CD4-positive, alpha-beta T cell treated with Interleukin-10 for 1 hour (primary cell): ENCODE data around the gene ZDHHC20.
"Not testable (repeated sequence)": the region's sequence is repeated elsewhere in the genome, so short reads cannot be mapped to it uniquely, and the experiment has no call there.

ENCODE experiments used
- DNase-seq: peaks from one replicate; pipeline ENCODE4 v3.0.0-alpha.2; 2020

The ZDHHC20 gene

DNA sequence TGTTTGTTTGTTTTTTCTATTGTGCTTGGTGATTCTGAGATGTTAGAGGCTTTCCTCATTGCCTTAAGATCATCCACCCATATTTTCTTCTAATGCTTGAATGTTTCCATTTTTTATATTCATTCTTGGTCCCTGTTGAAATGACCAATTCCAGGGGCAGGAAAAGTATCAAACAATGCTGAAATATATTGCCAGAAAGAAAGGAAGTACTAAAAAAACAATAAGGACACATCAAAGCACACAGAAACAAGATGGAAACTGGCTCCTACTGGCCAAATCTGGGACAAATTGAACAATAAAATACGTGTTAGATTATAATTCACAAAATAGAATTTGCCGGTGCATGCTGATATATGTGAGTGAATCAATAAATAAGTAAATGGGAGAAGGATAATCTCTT, 23.9 kb downstream of the ZDHHC20 start:
- no peak for DNase-seq

- no peak for DNase-seq
These were observed 24.5 kb downstream of the ZDHHC20 start for GRCh38 chr13:21434588-21434987.

- DNase-seq, result no peak
These were observed 29.9 kb downstream of the ZDHHC20 start for GRCh38 chr13:21429211-21429610.

DNA sequence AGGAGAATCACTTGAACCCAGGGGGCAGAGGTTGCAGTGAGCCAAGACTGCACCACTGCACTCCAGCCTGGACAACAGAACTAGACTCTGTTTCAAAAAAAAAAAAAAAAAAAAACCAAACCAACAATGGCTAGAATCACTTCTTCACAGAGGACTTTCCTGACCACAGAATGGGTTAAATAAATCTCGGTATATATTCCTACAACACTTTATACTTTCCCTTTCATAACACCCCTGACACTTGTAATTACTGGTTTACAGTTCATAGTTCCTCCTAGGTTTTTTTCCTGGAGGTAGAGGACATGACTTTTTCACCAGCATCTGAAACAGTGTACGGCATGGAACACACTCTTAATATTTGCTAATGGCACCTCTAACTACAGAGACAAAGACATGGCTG, 31.4 kb downstream of the ZDHHC20 start:
- no peak for DNase-seq

- DNase-seq, result no peak
These were observed 32.9 kb downstream of the ZDHHC20 start for GRCh38 chr13:21426238-21426637.

DNA sequence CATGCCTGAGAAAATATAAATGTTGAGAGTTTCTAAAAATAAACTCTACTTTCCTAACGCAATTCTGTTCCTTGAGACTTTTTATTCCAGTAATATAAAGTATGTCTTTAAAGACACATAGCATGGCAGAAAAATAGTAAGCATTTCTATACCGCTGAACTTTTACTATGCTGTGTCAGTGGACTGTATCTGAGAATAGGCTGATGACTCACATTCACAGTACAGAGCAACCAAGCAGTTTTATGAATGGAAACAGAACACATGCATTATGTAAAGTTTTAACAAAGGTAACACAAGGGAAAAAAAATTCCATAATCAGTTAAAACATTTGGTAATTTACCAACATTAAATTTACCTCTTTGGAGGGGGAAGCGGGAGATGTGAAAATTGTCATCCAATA, 38.4 kb downstream of the ZDHHC20 start:
- DNase-seq, result no peak

GRCh38 chr13:21413013-21413412, 46.1 kb downstream of the ZDHHC20 start:
- no peak for DNase-seq

- DNase-seq, result not testable (repeated sequence)
These were observed 48.6 kb downstream of the ZDHHC20 start for GRCh38 chr13:21410453-21410852.

DNA sequence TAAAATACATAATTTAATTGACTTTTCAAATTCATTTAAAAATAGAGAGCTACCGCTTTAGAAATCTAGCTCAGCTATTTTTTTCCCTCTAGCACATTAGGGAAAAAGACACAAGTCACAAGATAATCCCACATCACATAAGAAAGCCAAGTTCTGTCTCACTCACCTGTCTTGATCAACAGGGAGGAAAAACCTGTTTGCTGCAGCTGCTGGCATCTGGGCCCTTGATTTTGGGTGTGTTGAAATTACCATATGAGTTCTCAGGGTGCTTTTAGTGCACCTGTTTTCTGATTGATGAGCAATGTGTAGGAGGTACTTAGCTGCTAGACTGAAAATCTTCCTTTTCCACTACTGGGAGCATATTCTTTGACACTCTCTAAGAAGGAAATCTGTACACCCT, 53.8 kb downstream of the ZDHHC20 start:
- DNase-seq, result no peak

- DNase-seq, result no peak
These were observed 56.4 kb downstream of the ZDHHC20 start for GRCh38 chr13:21402586-21403307.

DNA sequence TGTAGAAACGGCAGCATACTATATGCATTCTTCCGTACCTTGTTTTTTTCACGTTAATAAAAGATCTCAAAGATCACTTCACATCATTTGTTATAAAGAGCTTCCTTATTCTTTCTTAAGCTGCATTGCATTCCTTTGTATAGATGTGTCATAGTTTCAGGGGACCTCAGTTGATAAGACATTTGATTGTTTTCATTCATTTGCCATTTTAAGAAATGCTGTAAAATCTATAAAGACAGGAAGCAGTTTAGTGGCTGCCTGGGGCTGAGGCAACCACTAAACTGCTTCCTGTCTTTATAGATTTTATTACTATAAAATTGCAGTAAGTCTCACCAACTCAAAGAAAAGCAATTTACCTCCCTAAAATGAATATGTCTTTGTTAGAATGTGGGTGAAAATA, 59.4 kb downstream of the ZDHHC20 start:
- peak; percentile 16 for DNase-seq

GRCh38 chr13:21395953-21396352, 63.1 kb downstream of the ZDHHC20 start:
- peak; percentile 21 for DNase-seq

- no peak for DNase-seq
These were observed 70.0 kb downstream of the ZDHHC20 start for GRCh38 chr13:21389124-21389523.

GRCh38 chr13:21385710-21386109, 73.4 kb downstream of the ZDHHC20 start:
- no peak for DNase-seq

DNA sequence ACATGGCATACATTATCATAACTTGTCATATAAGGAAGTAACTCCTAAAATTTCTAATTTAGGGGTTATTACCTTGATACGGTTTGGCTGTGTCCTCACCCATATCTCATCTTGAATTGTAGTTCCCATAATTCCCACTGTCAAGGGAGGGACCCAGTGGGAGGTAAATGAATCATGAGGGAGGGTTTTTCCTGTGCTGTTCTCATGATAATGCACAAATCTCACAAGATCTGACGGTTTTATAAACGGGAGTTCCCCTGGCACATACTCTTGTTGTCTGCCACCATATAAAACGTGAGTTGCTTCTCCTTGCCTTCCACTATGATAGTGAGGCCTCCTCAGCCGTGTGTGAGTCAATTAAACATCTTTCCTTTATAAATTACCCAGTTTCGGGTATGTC, 76.0 kb downstream of the ZDHHC20 start:
- no peak for DNase-seq

- not testable (repeated sequence) for DNase-seq
These were observed 81.8 kb downstream of the ZDHHC20 start for GRCh38 chr13:21376998-21377985.

GRCh38 chr13:21372530-21372929, 86.6 kb downstream of the ZDHHC20 start:
- no peak for DNase-seq

DNA sequence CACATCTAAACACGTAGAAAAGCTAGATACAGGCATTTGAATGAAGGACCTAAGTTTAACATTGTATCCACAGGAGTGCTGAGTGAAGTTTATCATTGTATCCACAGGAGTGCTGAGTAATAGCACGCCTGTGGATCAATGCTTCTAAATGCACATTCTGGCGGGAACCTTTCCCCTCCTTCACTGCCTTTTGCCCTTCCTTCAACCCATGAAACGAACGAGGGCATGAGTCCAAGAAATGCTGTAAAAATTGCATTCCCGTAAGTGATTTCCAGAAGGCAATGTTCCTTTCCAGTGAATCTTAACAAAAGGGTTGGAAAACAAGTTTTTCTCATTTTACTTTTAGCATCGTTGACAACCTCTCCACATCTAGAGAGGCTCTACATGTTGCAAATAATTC, 88.1 kb downstream of the ZDHHC20 start:
- DNase-seq, result no peak

- DNase-seq, result peak; percentile 6
These were observed 93.5 kb downstream of the ZDHHC20 start for GRCh38 chr13:21365574-21365973.

DNA sequence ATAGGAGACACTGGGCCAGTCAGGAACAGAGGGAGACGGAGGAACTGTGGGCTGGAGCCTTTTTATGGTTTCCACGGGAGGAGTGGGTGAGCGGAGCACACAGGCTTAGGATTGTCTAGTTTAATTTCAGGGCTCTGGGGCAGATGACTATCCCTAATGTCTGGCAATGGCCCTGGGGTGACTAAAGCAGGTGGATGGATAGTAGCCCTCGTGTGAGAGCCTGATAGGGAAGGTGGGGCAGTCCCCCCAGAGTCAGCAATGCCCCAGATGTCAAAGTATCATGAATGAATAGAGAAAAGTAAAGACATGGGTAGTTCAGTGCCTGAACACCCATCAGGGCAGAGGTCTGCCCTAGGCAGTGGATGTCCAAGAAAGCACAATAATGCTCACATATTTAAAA, 94.2 kb downstream of the ZDHHC20 start:
- DNase-seq, result no peak

GRCh38 chr13:21364357-21364756, 94.7 kb downstream of the ZDHHC20 start:
- DNase-seq, result no peak

DNA sequence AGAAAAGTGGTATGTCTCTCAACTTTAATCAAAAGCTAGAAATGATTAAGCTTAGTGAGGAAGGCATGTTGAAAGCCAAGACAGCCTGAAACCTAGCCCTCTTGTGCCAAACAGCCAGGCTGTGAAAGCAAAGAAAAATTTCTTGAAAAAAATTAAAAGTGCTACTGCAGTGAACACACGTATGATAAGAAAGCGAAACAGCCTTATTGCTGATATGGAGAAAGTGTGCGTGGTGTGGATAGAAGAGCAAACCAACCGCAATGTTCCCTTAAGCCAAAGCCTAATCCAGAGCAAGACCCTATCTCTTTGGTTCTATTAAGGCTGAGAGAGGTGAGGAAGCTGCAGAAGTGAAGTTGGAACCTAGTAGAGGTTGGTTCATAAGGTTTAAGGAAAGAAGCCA, 96.4 kb downstream of the ZDHHC20 start:
- no peak for DNase-seq

- no peak for DNase-seq
These were observed 97.4 kb downstream of the ZDHHC20 start for GRCh38 chr13:21361706-21362105.

DNA sequence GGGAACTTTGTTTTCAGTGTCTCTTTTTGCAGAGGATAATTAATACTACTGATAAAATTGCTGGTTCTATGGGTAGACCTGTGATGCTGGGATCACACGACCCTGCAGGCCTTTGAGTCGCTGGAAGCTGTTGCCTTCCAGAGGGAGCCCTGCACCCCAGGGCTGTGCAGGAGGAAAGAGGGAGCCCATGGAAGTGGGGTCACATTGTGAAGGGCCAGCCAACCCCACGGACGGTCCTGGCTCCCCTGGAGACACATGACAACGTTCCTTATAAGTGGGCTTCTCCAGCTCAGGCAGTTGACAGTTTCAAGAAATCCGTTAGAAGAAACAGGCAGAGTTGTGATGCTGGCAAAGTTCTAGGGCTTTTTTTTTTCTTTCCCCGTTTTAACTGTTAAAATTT, 98.0 kb downstream of the ZDHHC20 start:
- no peak for DNase-seq
